ENCODE results near the gene CA7.

The CA7 gene

GRCh38 chr16:66844342-66845079 is at the start of gene CA7:
Gene CA7 (plus strand): TSS chr16:66844414. CDS start chr16:66844488, 74 bp downstream.
- Histone ChIP-seq H3K27ac (peak within 1 kb of the TSS in 1 of 21 experiments; percentile 21), H3K4me3 (peak within 1 kb of the TSS; percentile 8 to 43 (median 15))

GRCh38 chr16:66798161-66798560 is 46.1 kb upstream of the CA7 start:
- no peak overlapping the region for H3K4me3 ChIP-seq
- H3K27ac ChIP-seq, result no peak overlapping the region

GRCh38 chr16:66800856-66801255 is 43.4 kb upstream of the CA7 start:
- Histone ChIP-seq H3K27ac (no peak overlapping the region), H3K4me3 (no peak overlapping the region)

GRCh38 chr16:66801320-66802105 is 42.7 kb upstream of the CA7 start, which contains the start of gene TERB1:
Gene TERB1 (minus strand): TSS chr16:66801584. CDS start chr16:66796798, 4,786 bp downstream.
- no peak within 1 kb of the TSS for H3K27ac ChIP-seq
- H3K4me3 ChIP-seq, result no peak within 1 kb of the TSS

GRCh38 chr16:66802159-66802558 is 42.1 kb upstream of the CA7 start:
- no peak overlapping the region for H3K4me3 ChIP-seq
- no peak overlapping the region for H3K27ac ChIP-seq

- no peak overlapping the region for H3K27ac ChIP-seq
- H3K4me3 ChIP-seq, result no peak overlapping the region
Measured at GRCh38 chr16:66809765-66810164, 34.4 kb upstream of the CA7 start.

GRCh38 chr16:66810391-66810790 is 33.8 kb upstream of the CA7 start:
- Histone ChIP-seq H3K4me3 (no peak overlapping the region), H3K27ac (no peak overlapping the region)

GRCh38 chr16:66811043-66811442 is 33.2 kb upstream of the CA7 start:
- Histone ChIP-seq H3K4me3 (no peak overlapping the region), H3K27ac (no peak overlapping the region)

- no peak overlapping the region for H3K4me3 ChIP-seq
Measured at GRCh38 chr16:66814734-66815133, 29.5 kb upstream of the CA7 start.

GRCh38 chr16:66824006-66824405 is 20.2 kb upstream of the CA7 start:
- Histone ChIP-seq H3K4me3 (no peak overlapping the region), H3K27ac (no peak overlapping the region)

More at GRCh38 chr16:66814734-66815133, 29.5 kb upstream of the CA7 start:
- H3K27ac ChIP-seq, result no peak overlapping the region

- peak within 1 kb of the TSS; percentile 79 to 99 (median 92) for H3K27ac ChIP-seq
Measured at GRCh38 chr16:66830422-66831404, 13.5 kb upstream of the CA7 start, which contains the start of gene NAE1. Gene NAE1 (minus strand): TSS chr16:66830976. CDS start chr16:66830899, 77 bp downstream.

GRCh38 chr16:66832190-66832589 is 12.0 kb upstream of the CA7 start:
- no peak overlapping the region for H3K4me3 ChIP-seq

More at GRCh38 chr16:66830422-66831404, 13.5 kb upstream of the CA7 start, which contains the start of gene NAE1:
- peak within 1 kb of the TSS; percentile 63 to 94 (median 85) for H3K4me3 ChIP-seq

GRCh38 chr16:66832661-66833305 is 11.4 kb upstream of the CA7 start:
- Histone ChIP-seq H3K4me3 (no peak overlapping the region), H3K27ac (no peak overlapping the region)

More at GRCh38 chr16:66832190-66832589, 12.0 kb upstream of the CA7 start:
- no peak overlapping the region for H3K27ac ChIP-seq

- Histone ChIP-seq H3K4me3 (no peak overlapping the region), H3K27ac (no peak overlapping the region)
Measured at GRCh38 chr16:66834746-66835145, 9.5 kb upstream of the CA7 start.

- Histone ChIP-seq H3K4me3 (no peak overlapping the region), H3K27ac (no peak overlapping the region)
Measured at GRCh38 chr16:66840883-66841282, 3.3 kb upstream of the CA7 start.

GRCh38 chr16:66841366-66841765 is 2.8 kb upstream of the CA7 start:
- Histone ChIP-seq H3K4me3 (no peak overlapping the region), H3K27ac (no peak overlapping the region)

- H3K4me3 ChIP-seq, result no peak overlapping the region
Measured at GRCh38 chr16:66842765-66843164, 1.4 kb upstream of the CA7 start.

GRCh38 chr16:66843191-66843590 is 1.0 kb upstream of the CA7 start:
- no peak overlapping the region for H3K4me3 ChIP-seq
- no peak overlapping the region for H3K27ac ChIP-seq

More at GRCh38 chr16:66842765-66843164, 1.4 kb upstream of the CA7 start:
- H3K27ac ChIP-seq, result no peak overlapping the region

GRCh38 chr16:66844009-66844341 is 239 bp upstream of the CA7 start:
- peak overlapping the region in 4 of 7 experiments; percentile 11 to 43 (median 14) for H3K4me3 ChIP-seq
- peak overlapping the region in 1 of 21 experiments; percentile 21 for H3K27ac ChIP-seq
